Sigmoid colon (tissue), 7 donors: ENCODE data around the gene SCARB1. TPM values are rescaled to one million over a fixed set of nuclear protein-coding genes. Genes with fewer than 3 reads are reported as not detected.
"Not testable (repeated sequence)": the region's sequence is repeated elsewhere in the genome, so short reads cannot be mapped to it uniquely, and the experiment has no call there.

Source experiments
- DNase-seq: peaks from one replicate; pipeline ENCODE4 v3.0.0-alpha.2; 2019
- H3K27ac ChIP-seq, 4 donors: fragments of 200-600 bp; sonication (generic); one replicate each; pipeline ENCODE4 v1.5.1; 2016 to 2019; ENCODE audit warnings: mild to moderate bottlenecking in 1 of 4
- H3K27me3 ChIP-seq, 3 donors: fragments of 200-600 bp; sonication (generic); one replicate each; pipeline ENCODE4 v1.5.1; 2019; ENCODE audit warnings: mild to moderate bottlenecking in 1 of 3
- H3K36me3 ChIP-seq, 4 donors: fragments of 200-600 bp; sonication (generic); one replicate each; pipeline ENCODE4 v1.5.1; 2016 to 2019
- H3K4me1 ChIP-seq, 4 donors: fragments of 200-600 bp; sonication (generic); one replicate each; pipeline ENCODE4 v1.5.1; 2017 to 2019
- H3K4me3 ChIP-seq, 4 donors: fragments of 200-600 bp; sonication (generic); one replicate each; pipeline ENCODE4 v1.5.1; 2017 to 2019; ENCODE audit warnings: mild to moderate bottlenecking in 2 of 4, moderate library complexity in 1 of 4
- H3K9me3 ChIP-seq, 4 donors: fragments of 200-600 bp in 3 of 4; sonication (generic) in 3 of 4; one replicate each; pipeline versions ENCODE4 v1.5.1 to v1.6.1; 2013 to 2019
- EP300 ChIP-seq, 4 donors: sonication (generic); formaldehyde crosslinking; IDR thresholded peaks; one replicate each; pipeline ENCODE4 v1.6.1; 2017; ENCODE audit warnings: antibody characterized with exemption in 4 of 4
- POLR2A ChIP-seq, 2 donors: fragments of 450-650 bp; IDR thresholded peaks; one replicate each; pipeline ENCODE4 v1.6.1; 2016; ENCODE audit warnings: antibody characterized with exemption in 2 of 2, mild to moderate bottlenecking in 2 of 2, moderate library complexity in 2 of 2
- POLR2AphosphoS5 ChIP-seq, 4 donors: sonication (generic); formaldehyde crosslinking; IDR thresholded peaks; one replicate each; pipeline ENCODE4 v1.6.1; 2017; ENCODE audit warnings: antibody characterized with exemption in 4 of 4
- WGBS, 2 donors: extraction: QIAGEN DNeasy Blood & Tissue Kit; methylation state at CpG; one replicate each; pipeline ENCODE4 v1.1.7; 2013; 5-methylcytosine and 5-hydroxymethylcytosine counted together
- intact Hi-C: fragments of 100-400 bp; cut with DNase I; formaldehyde crosslinking; loops from one replicate; pipeline ENCODE4 v1.15.1; 2023
- polyA plus RNA-seq, 3 donors: library from polyadenylated mRNA; stranded (reverse); fragments of 200-250 nt; gene quantifications; one replicate each; pipeline ENCODE4 v1.2.3, GENCODE V29; 2013
- total RNA-seq, 4 donors: library from RNA; depleted of rRNA; stranded (reverse); fragments of >200 nt; gene quantifications; one replicate each; pipeline ENCODE4 v1.1.0, GENCODE V29; 2016
- TF ChIP-seq, protein P1 (sequence below), 4 experiments: fragments of 450-650 bp in 3 of 4; fragments of 200-600 bp in 1 of 4; IDR thresholded peaks; one replicate each; pipeline ENCODE4 v1.5.1; 2016 to 2019; ENCODE audit warnings: antibody characterized with exemption in 4 of 4, mild to moderate bottlenecking in 3 of 4, moderate library complexity in 2 of 4
- donor health status: healthy with polysubstance abuse.
- donor health status: Bipolar disorder and iron deficiency.
- donor health status: healthy.

SCARB1 gene
- total and polyA plus RNA-seq, 7 donors = 4.2 to 36.4 (median 11.4) TPM

DNA sequence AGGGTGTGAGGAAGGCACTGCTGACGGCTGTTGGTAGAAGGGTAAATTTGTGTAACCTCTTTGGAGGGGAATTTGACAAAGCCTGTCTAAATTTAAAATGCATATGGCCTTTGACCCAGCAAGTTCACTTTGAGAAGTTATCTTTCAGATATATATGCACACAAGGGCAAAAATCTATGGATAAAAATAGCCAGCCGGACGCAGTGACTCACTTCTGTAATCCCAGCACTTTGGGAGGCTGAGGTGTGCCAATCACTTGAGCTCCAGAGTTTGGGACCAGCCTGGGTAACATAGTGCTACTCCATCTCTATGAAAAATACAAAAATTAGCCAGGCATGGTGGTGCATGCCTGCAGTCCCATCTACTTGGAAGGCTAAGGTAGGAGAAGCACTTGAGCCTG, 37.3 kb upstream of the SCARB1 start:
- H3K9me3 ChIP-seq = no peaks in the 10 kb centered on the region
- peaks cover 0 to 16% (median 11%) of the 10 kb centered on the region in 4 donors for H3K4me1 ChIP-seq
- DNase-seq = no peak
- no peak overlapping the region for H3K4me3 ChIP-seq
- no peaks in the 10 kb centered on the region for H3K36me3 ChIP-seq
- no peak for TF ChIP-seq POLR2AphosphoS5 (IDR thresholded peaks at IDR 0.05)
- TF ChIP-seq, protein P1, sequence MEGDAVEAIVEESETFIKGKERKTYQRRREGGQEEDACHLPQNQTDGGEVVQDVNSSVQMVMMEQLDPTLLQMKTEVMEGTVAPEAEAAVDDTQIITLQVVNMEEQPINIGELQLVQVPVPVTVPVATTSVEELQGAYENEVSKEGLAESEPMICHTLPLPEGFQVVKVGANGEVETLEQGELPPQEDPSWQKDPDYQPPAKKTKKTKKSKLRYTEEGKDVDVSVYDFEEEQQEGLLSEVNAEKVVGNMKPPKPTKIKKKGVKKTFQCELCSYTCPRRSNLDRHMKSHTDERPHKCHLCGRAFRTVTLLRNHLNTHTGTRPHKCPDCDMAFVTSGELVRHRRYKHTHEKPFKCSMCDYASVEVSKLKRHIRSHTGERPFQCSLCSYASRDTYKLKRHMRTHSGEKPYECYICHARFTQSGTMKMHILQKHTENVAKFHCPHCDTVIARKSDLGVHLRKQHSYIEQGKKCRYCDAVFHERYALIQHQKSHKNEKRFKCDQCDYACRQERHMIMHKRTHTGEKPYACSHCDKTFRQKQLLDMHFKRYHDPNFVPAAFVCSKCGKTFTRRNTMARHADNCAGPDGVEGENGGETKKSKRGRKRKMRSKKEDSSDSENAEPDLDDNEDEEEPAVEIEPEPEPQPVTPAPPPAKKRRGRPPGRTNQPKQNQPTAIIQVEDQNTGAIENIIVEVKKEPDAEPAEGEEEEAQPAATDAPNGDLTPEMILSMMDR (IDR thresholded peaks at IDR 0.05) = no peak
- no peak for TF ChIP-seq POLR2A (IDR thresholded peaks at IDR 0.05)
- TF ChIP-seq EP300 (IDR thresholded peaks at IDR 0.05) = no peak
- intact Hi-C loops = loop anchor here (5.0 to 10.0 kb wide), 3 partner anchors 39 to 864 kb away; partner anchors contain the start of genes DHX37 and SCARB1
- WGBS, 2 donors = 57 to 63% methylated on average over 3 of the region's 3 CpGs
- no peaks in the 10 kb centered on the region for H3K27me3 ChIP-seq
- H3K27ac ChIP-seq = no peak overlapping the region

DNA sequence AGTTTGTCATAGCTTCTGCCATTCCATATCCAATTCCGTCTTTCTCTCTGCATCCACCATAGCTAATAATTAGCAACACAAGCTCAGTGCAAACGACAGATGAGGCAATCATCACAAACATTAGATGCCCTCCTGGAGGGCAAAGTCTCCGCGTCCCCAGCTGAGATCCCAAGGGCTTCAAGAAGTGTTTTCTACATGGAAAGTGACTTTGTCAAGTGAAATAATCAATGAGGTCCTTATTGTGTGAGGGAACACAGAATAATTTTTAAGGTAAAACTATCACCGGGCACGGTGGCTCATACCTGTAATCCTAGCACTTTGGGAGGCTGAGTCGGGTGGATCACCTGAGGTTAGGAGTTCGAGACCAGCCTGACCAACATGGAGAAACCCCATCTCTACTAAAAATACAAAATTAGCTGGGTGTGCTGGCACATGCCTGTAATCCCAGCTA, 36.7 kb upstream of the SCARB1 start:
- WGBS, 2 donors = 64 to 82% methylated on average over 8 of the region's 8 CpGs
- H3K9me3 ChIP-seq, H3K27me3 ChIP-seq, H3K27ac ChIP-seq, DNase-seq, H3K36me3 ChIP-seq, H3K4me3 ChIP-seq: not testable (repeated sequence)
- peaks cover 0 to 16% (median 11%) of the 10 kb centered on the region in 4 donors for H3K4me1 ChIP-seq
- intact Hi-C loops = loop anchor here (5.0 to 10.0 kb wide), 3 partner anchors 38 to 863 kb away; partner anchors contain the start of genes DHX37 and SCARB1

DNA sequence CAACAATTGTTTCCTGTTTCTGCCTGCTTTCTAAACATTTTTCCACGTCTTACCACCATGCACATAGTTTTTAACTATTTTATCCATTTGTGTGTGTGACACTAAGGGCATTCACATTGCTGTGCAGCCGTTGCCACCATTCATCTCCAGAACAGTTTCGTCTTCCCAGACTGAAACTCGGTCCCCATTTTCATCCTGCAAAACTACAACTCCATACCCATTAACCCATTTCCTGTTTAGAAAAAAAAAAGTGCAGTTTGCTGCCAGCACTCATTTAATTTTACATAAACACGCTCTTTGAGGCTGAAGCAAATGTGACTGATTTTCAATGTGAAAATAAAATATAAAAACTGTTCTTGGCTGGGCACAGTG, 35.2 kb upstream of the SCARB1 start:
- WGBS, 2 donors = 51 to 61% methylated on average over 5 of the region's 5 CpGs
- no peaks in the 10 kb centered on the region for H3K36me3 ChIP-seq
- TF ChIP-seq, protein P1 (IDR thresholded peaks at IDR 0.05) = no peak
- no peak for TF ChIP-seq POLR2A (IDR thresholded peaks at IDR 0.05)
- no peak for TF ChIP-seq EP300 (IDR thresholded peaks at IDR 0.05)
- TF ChIP-seq POLR2AphosphoS5 (IDR thresholded peaks at IDR 0.05) = no peak
- no peak overlapping the region for H3K27ac ChIP-seq
- H3K9me3 ChIP-seq = no peaks in the 10 kb centered on the region
- DNase-seq = no peak
- no peak overlapping the region for H3K4me3 ChIP-seq
- intact Hi-C loops = no loop called here
- H3K4me1 ChIP-seq = peaks cover 0 to 1% (median 0%) of the 10 kb centered on the region in 4 donors
- H3K27me3 ChIP-seq = no peaks in the 10 kb centered on the region

DNA sequence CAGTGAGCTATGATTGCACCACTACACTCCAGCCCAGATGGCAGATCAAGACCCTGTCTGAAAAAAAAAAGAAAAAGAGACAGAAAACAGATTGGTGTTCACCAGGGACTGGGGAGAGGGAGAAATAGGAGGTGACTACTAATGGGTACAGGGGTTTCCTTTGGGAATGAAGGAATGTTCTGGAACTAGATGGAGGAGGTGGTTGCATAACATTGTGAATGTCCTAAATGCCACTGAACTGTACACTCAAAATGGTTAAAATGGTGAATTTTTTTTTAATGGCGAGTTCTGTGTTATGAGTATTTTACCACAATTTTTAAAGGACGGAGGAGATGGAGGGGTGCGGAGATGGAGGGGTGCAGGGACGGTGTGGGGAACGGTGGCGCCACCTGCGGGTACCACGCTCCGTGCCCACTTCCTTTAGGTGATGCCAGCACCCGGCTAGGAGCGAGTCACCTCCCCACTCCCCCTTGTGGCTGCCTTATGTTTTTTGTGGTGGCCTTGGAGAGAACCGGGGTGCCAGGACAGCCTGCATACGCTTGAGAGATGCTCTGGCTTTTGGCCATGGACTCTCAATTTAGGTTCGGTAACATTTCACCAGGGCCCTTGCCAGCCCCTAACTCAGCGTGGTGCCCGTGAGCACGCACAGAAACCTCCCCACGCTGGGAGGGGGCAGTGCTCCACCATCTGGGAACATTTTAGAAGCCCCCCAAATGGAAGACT, 34.7 kb upstream of the SCARB1 start:
- TF ChIP-seq POLR2A (IDR thresholded peaks at IDR 0.05) = no peak
- no peak for TF ChIP-seq EP300 (IDR thresholded peaks at IDR 0.05)
- no peak for TF ChIP-seq POLR2AphosphoS5 (IDR thresholded peaks at IDR 0.05)
- TF ChIP-seq, protein P1 (IDR thresholded peaks at IDR 0.05) = peak in 3 of 4 experiments; percentile 30 to 44 (median 37)
- intact Hi-C loops = no loop called here
- Histone ChIP-seq H3K27ac (no peak overlapping the region), H3K27me3 (no peaks in the 10 kb centered on the region), H3K9me3 (no peaks in the 10 kb centered on the region), H3K36me3 (no peaks in the 10 kb centered on the region), H3K4me1 (no peaks in the 10 kb centered on the region), H3K4me3 (no peak overlapping the region)
- DNase-seq = peak; percentile 74
- WGBS, 2 donors = 17 to 38% methylated on average over 18 of the region's 18 CpGs

DNA sequence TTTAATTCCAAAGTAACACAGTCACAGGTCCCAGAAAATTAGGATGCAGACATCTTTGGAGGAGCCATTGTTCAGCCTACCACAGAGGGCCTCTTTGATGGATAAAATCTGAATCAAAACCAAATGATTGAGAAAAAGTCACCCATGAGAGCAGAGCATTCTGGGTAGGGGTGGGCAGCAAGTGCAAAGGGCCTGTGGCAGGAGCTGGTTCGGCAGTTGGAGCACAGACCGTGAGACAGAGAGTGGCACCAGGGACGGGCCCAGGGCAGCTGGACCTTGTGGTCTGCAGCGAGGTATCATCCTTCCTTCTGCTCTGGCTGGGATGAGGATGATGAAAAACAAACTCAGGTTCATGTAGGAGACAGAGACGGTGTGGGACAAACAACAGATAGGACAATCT, 32.8 kb upstream of the SCARB1 start:
- DNase-seq = no peak
- no peaks in the 10 kb centered on the region for H3K36me3 ChIP-seq
- no peaks in the 10 kb centered on the region for H3K27me3 ChIP-seq
- no peaks in the 10 kb centered on the region for H3K4me1 ChIP-seq
- no peaks in the 10 kb centered on the region for H3K9me3 ChIP-seq
- H3K4me3 ChIP-seq = no peak overlapping the region
- no peak overlapping the region for H3K27ac ChIP-seq
- 89 to 93% methylated on average over 5 of the region's 5 CpGs for WGBS, 2 donors
- TF ChIP-seq POLR2A (IDR thresholded peaks at IDR 0.05) = no peak
- TF ChIP-seq, protein P1 (IDR thresholded peaks at IDR 0.05) = no peak
- intact Hi-C loops = no loop called here
